Rectal smooth muscle tissue (tissue), 1 donor: Measurements from ENCODE around the gene RPLP2.

Experiments used
- H3K27ac ChIP-seq: one replicate; pipeline ENCODE4 v1.7.0; 2013; ENCODE audit warnings: low read depth, low read length, inconsistent platforms
- H3K27me3 ChIP-seq: one replicate; pipeline ENCODE4 v1.7.0; 2013; ENCODE audit warnings: low read length; ENCODE audit not compliant: control insufficient read depth, insufficient read depth
- H3K36me3 ChIP-seq: one replicate; pipeline ENCODE4 v1.7.0; 2013; ENCODE audit warnings: low read length; ENCODE audit not compliant: control insufficient read depth, insufficient read depth
- H3K4me1 ChIP-seq: one replicate; pipeline ENCODE4 v1.7.0; 2013; ENCODE audit warnings: low read length; ENCODE audit not compliant: control insufficient read depth, insufficient read depth
- H3K4me3 ChIP-seq: one replicate; pipeline ENCODE4 v1.7.0; 2013; ENCODE audit warnings: low read length
- H3K9ac ChIP-seq: one replicate; pipeline ENCODE4 v1.7.0; 2013; ENCODE audit warnings: low read length

Gene RPLP2

DNA sequence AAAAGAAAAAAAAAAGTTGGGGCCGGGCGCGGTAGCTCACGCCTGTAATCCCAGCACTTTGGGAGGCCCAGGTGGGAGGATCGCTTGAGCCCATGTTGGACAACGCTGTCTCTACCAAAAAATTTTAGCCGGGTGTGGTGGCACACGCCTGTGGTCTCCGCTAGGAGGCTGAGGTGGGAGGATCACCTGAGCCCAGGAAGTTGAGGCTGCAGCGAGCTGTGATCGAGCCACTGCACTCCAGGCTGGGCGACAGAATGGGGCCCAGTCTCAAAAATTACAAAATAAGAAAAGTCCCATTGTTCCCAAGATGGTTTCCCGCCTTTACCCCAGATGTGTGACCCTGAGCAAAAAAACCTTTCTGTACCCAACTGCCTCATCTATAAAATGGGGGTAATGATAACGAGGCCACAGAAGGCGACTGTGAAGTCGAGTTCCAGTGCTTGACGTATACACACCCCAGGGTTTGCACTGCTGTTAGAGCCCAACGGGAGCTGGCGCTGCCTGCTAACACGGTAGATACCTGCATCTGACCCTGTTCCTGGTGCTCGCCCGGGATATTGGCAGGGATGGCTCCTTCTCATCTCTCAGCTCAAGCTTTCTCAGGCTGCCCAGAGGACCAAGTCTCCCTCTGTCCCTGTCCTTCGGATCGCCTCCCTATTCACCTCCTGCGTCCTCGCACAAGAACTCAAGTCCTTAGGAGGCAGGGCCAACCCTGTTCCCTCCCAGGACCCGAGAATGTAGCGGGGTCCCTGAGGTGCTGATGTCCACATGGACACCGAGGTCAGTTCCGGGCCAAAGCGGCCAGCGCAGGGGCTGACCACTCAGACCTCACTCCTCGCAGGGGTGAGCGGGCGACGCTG is 1.1 kb upstream of the RPLP2 start:
- peak overlapping the region; percentile 89 for H3K4me3 ChIP-seq
- H3K4me1 ChIP-seq = peaks cover 21% of the 10 kb centered on the region
- H3K27ac ChIP-seq = peak overlapping the region; percentile 100
- no peaks in the 10 kb centered on the region for H3K27me3 ChIP-seq
- peaks cover 22% of the 10 kb centered on the region for H3K36me3 ChIP-seq
- peak overlapping the region; percentile 93 for H3K9ac ChIP-seq

- H3K9ac ChIP-seq = peak overlapping the region; percentile 93
- peaks cover 13% of the 10 kb centered on the region for H3K4me1 ChIP-seq
- H3K4me3 ChIP-seq = peak overlapping the region; percentile 89
- no peaks in the 10 kb centered on the region for H3K27me3 ChIP-seq
- H3K27ac ChIP-seq = peak overlapping the region; percentile 100
- H3K36me3 ChIP-seq = peaks cover 23% of the 10 kb centered on the region
These were observed 337 bp downstream of the RPLP2 start for GRCh38 chr11:810040-810567.

- H3K27me3 ChIP-seq = no peaks in the 10 kb centered on the region
- H3K4me1 ChIP-seq = peaks cover 9% of the 10 kb centered on the region
- no peak overlapping the region for H3K9ac ChIP-seq
- H3K4me3 ChIP-seq = no peak overlapping the region
- peaks cover 23% of the 10 kb centered on the region for H3K36me3 ChIP-seq
- H3K27ac ChIP-seq = no peak overlapping the region
These were observed 1.9 kb downstream of the RPLP2 start for GRCh38 chr11:811446-812245.

DNA sequence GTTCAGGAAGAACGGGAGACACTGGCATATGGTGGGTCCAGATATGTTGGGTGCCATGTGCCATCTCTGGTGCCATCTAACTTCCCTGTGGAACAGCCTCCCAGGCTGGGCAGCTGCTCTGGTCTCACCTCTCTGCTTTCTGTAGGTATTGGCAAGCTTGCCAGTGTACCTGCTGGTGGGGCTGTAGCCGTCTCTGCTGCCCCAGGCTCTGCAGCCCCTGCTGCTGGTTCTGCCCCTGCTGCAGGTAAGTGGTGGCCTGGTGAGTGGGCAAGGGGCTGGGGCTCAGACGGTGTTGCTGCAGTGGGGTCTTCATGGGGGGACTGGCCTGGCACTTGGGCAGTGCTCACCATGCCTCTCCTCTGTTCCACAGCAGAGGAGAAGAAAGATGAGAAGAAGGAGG is 2.6 kb downstream of the RPLP2 start:
- Histone ChIP-seq H3K27me3 (no peaks in the 10 kb centered on the region), H3K36me3 (peaks cover 23% of the 10 kb centered on the region), H3K4me3 (no peak overlapping the region), H3K27ac (no peak overlapping the region), H3K9ac (no peak overlapping the region), H3K4me1 (peaks cover 9% of the 10 kb centered on the region)

- H3K27ac ChIP-seq = no peak overlapping the region
- no peak overlapping the region for H3K9ac ChIP-seq
- peaks cover 23% of the 10 kb centered on the region for H3K36me3 ChIP-seq
- no peaks in the 10 kb centered on the region for H3K27me3 ChIP-seq
- H3K4me1 ChIP-seq = peaks cover 9% of the 10 kb centered on the region
- no peak overlapping the region for H3K4me3 ChIP-seq
These were observed 3.3 kb downstream of the RPLP2 start for GRCh38 chr11:813072-813455.

- H3K27ac ChIP-seq = no peak overlapping the region
- H3K9ac ChIP-seq = no peak overlapping the region
- peaks cover 23% of the 10 kb centered on the region for H3K36me3 ChIP-seq
- no peaks in the 10 kb centered on the region for H3K27me3 ChIP-seq
- H3K4me3 ChIP-seq = no peak overlapping the region
- H3K4me1 ChIP-seq = peaks cover 9% of the 10 kb centered on the region
These were observed 3.8 kb downstream of the RPLP2 start for GRCh38 chr11:813456-814096.

- no peak overlapping the region for H3K9ac ChIP-seq
- H3K27ac ChIP-seq = no peak overlapping the region
- peaks cover 23% of the 10 kb centered on the region for H3K36me3 ChIP-seq
- no peaks in the 10 kb centered on the region for H3K27me3 ChIP-seq
- H3K4me3 ChIP-seq = no peak overlapping the region
- peaks cover 14% of the 10 kb centered on the region for H3K4me1 ChIP-seq
These were observed 6.1 kb downstream of the RPLP2 start for GRCh38 chr11:815675-816432.

- H3K4me1 ChIP-seq = peaks cover 16% of the 10 kb centered on the region
- H3K36me3 ChIP-seq = peaks cover 21% of the 10 kb centered on the region
- no peak overlapping the region for H3K27ac ChIP-seq
- H3K27me3 ChIP-seq = no peaks in the 10 kb centered on the region
- no peak overlapping the region for H3K4me3 ChIP-seq
- no peak overlapping the region for H3K9ac ChIP-seq
These were observed 6.6 kb downstream of the RPLP2 start for GRCh38 chr11:816433-816779.

DNA sequence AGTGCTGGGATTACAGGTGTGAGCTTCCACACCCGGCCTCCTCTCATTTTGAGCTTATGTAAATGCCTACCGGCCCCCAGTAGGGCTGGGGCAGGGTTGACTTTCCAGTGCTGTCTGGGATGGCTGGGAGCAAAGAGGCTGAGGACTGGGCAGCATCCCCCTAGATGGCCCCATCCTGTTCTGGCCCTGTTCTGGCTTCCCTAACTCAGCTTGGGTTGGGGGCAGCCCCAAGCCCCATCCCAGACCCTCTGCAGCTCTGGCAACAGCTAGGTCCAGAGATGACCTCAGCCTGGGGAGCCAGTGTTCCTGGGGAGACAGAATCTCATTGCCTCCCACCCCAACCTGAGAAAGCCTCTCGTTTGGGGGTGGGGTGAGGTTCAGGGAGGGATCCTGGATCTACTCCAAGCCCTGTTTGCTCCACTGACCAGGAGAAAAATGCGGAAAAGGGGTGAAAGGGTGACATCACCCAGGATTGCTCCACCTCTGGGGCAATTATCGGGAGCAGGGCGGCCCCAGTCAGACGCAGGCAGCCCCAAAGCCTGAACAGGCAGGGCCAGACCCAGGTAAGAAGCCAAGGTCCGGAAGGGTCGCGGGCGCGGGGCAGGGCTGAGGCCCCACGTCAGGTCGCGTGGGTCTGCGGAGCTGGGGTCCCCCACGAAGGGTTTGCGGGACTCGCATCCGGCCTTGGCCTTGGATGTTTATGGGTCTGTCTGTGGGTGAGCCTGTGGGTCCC is 8.8 kb downstream of the RPLP2 start, which contains the start of gene PNPLA2:
PNPLA2 (plus strand) TSS at position 519 of the 733 bp plus-strand sequence. CDS start 805 bp downstream, outside the sequence.
- H3K4me3 ChIP-seq = peak within 1 kb of the TSS; percentile 85
- H3K36me3 ChIP-seq = peaks cover 5% of the 10 kb centered on the region
- peak within 1 kb of the TSS; percentile 77 for H3K9ac ChIP-seq
- peak within 1 kb of the TSS; percentile 92 for H3K27ac ChIP-seq
- peaks cover 18% of the 10 kb centered on the region for H3K4me1 ChIP-seq
- no peaks in the 10 kb centered on the region for H3K27me3 ChIP-seq

- peak overlapping the region; percentile 85 for H3K4me3 ChIP-seq
- no peaks in the 10 kb centered on the region for H3K27me3 ChIP-seq
- H3K36me3 ChIP-seq = peaks cover 7% of the 10 kb centered on the region
- peaks cover 18% of the 10 kb centered on the region for H3K4me1 ChIP-seq
- H3K27ac ChIP-seq = peak overlapping the region; percentile 92
- peak overlapping the region; percentile 77 for H3K9ac ChIP-seq
These were observed 9.6 kb downstream of the RPLP2 start for GRCh38 chr11:819129-819931.
